HepG2 (cell line): ENCODE measurements around the gene TSNAXIP1. TPM values are rescaled to one million over a fixed set of nuclear protein-coding genes. Genes with fewer than 3 reads are reported as not detected.
A peak's percentile ranks its signal among the peaks of the same experiment; 100 is the strongest.

ENCODE experiments used
- BRD4 ChIP-seq: sonication (generic); formaldehyde crosslinking; IDR thresholded peaks from 2 replicates; pipeline ENCODE4 v1.4.0; 2020; ENCODE audit warnings: missing genetic modification reagents
- CAMTA2 ChIP-seq: sonication (generic); formaldehyde crosslinking; IDR thresholded peaks from 2 replicates; pipeline ENCODE4 v1.4.0; 2020; ENCODE audit warnings: mild to moderate bottlenecking, missing genetic modification reagents, borderline replicate concordance
- EEA1 ChIP-seq: sonication (generic); formaldehyde crosslinking; IDR thresholded peaks from 2 replicates; pipeline ENCODE4 v1.5.1; 2020; ENCODE audit warnings: mild to moderate bottlenecking, missing genetic modification reagents, borderline replicate concordance
- MED13 ChIP-seq: sonication (generic); formaldehyde crosslinking; IDR thresholded peaks from 2 replicates; pipeline ENCODE4 v1.5.0; 2020; ENCODE audit warnings: missing genetic modification reagents
- MIER3 ChIP-seq: IDR thresholded peaks from 2 replicates; pipeline ENCODE4 v1.6.1; 2016; ENCODE audit warnings: missing compliant biosample characterization, borderline replicate concordance
- NR2F6 ChIP-seq, 2 experiments: IDR thresholded peaks; 2 replicates each; pipeline ENCODE4 v1.6.1; 2016; ENCODE audit warnings: antibody characterized with exemption in 1 of 2, mild to moderate bottlenecking in 1 of 2
- PRMT3 ChIP-seq: sonication (generic); formaldehyde crosslinking; IDR thresholded peaks from 2 replicates; pipeline ENCODE4 v1.8.1; 2022; ENCODE audit warnings: low read depth, mild to moderate bottlenecking, moderate library complexity, missing genetic modification reagents, borderline replicate concordance
- SAP130 ChIP-seq: IDR thresholded peaks from 2 replicates; pipeline ENCODE4 v1.6.1; 2016; ENCODE audit warnings: low read depth
- XRCC5 ChIP-seq: fragments of 200-400 bp; formaldehyde crosslinking; optimal IDR thresholded peaks from 2 replicates; pipeline ENCODE3; 2017; ENCODE audit warnings: mild to moderate bottlenecking, low read length
- ZFP41 ChIP-seq: sonication (generic); formaldehyde crosslinking; IDR thresholded peaks from 2 replicates; pipeline ENCODE4 v1.4.0; 2020; ENCODE audit warnings: mild to moderate bottlenecking, missing genetic modification reagents, borderline replicate concordance
- ZFP62 ChIP-seq: sonication (generic); formaldehyde crosslinking; IDR thresholded peaks from 2 replicates; pipeline ENCODE4 v1.4.0; 2020; ENCODE audit warnings: missing genetic modification reagents
- ZIK1 ChIP-seq: sonication (generic); formaldehyde crosslinking; IDR thresholded peaks from 2 replicates; pipeline ENCODE4 v1.5.0; 2020; ENCODE audit warnings: mild to moderate bottlenecking, low read depth, missing genetic modification reagents, borderline replicate concordance
- ZNF383 ChIP-seq: sonication (generic); formaldehyde crosslinking; IDR thresholded peaks from 2 replicates; pipeline ENCODE4 v1.4.0; 2020; ENCODE audit warnings: missing genetic modification reagents, mild to moderate bottlenecking, borderline replicate concordance
- ZNF550 ChIP-seq: sonication (generic); formaldehyde crosslinking; IDR thresholded peaks from 2 replicates; pipeline ENCODE4 v1.4.0; 2020; ENCODE audit warnings: mild to moderate bottlenecking, missing genetic modification reagents, borderline replicate concordance
- ZNF557 ChIP-seq: sonication (generic); formaldehyde crosslinking; IDR thresholded peaks from 2 replicates; pipeline ENCODE4 v1.4.0; 2020; ENCODE audit warnings: missing genetic modification reagents
- ZNF75D ChIP-seq: sonication (generic); formaldehyde crosslinking; IDR thresholded peaks from 2 replicates; pipeline ENCODE4 v1.8.1; 2023; ENCODE audit warnings: missing genetic modification reagents, mild to moderate bottlenecking, borderline replicate concordance
- polyA plus RNA-seq, 8 experiments: library from polyadenylated mRNA; depleted of rRNA in 3 of 8; stranded (reverse) in 7 of 8; unstranded in 1 of 8; fragments of >200 nt; fragmentation: Illumina TruSeq in 4 of 8; extraction: Trizol in 4 of 8; gene quantifications; 2 replicates each; pipeline versions ENCODE4 v1.2.1 to v1.2.3, GENCODE V29; 2011 to 2016; ENCODE audit warnings: low read depth in 4 of 8, missing spikeins in 1 of 8, mixed read lengths in 1 of 8; ENCODE audit not compliant: insufficient read depth in 1 of 8
- total RNA-seq, 5 experiments: library from RNA; depleted of rRNA; stranded (reverse); fragments of >200 nt; fragmentation: Illumina TruSeq; extraction: Trizol; gene quantifications; 2 replicates each; pipeline ENCODE4 v1.2.3, GENCODE V29; 2016; ENCODE audit warnings: low read depth in 1 of 5
- TF ChIP-seq, protein P1 (sequence below): sonication (generic); formaldehyde crosslinking; IDR thresholded peaks from 2 replicates; pipeline ENCODE4 v1.4.0; 2020; ENCODE audit warnings: mild to moderate bottlenecking, low read depth, missing genetic modification reagents
- TF ChIP-seq, protein P2 (sequence below): sonication (generic); formaldehyde crosslinking; IDR thresholded peaks from 2 replicates; pipeline ENCODE4 v1.4.0; 2020; ENCODE audit warnings: missing genetic modification reagents
- TF ChIP-seq, protein P3 (sequence below): sonication (generic); formaldehyde crosslinking; IDR thresholded peaks from 2 replicates; pipeline ENCODE4 v1.4.0; 2020; ENCODE audit warnings: mild to moderate bottlenecking, missing genetic modification reagents

TSNAXIP1 gene
- total and polyA plus RNA-seq, 2 of the 13 experiments (the other 11 are each of a cell fraction or from before 2014, with no cell fraction given), result 0.37 to 0.86 TPM

DNA sequence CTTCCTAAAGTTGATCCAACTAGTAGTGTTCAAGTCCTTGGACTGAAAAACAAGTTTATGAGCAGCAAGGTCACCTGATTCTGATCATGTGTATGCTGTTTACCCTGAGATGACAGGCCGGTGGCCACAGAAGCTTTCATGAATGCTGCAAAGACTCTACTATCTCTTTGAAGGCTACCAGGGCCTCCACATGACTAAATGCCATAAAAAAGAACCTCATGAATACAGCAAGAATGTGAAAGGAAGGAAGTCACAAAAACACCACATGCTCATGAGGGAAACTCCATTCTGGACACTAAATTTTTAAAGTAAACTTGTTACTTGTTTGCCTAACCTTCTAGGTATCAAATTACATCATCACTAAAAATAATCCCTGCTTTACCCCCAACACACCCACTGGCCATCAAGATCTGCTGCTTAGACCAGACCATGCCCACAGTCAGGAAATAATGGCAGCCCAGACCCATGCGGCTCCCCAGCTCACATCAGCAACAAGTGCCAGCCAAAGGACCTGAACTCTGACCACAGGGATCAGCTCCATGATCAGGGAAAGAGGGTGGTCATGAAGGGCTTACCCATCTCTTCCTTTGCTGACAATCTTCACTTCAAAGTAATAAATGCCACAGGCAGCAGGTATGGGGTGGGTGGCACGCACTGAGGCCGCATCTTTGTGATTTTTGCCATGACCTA lies 1.7 kb upstream of the TSNAXIP1 start (continued):
- TF ChIP-seq MIER3 (CRISPR knock-in tag) (0 out of 2 replicates have a peak, but pooled peaks have one; percentile 15), ZFP41 (CRISPR knock-in tag) (no peak), ZNF75D (CRISPR knock-in tag) (no peak), CAMTA2 (no peak), NR2F6 (IDR thresholded peaks at IDR 0.05) (no peak), NR2F6 (CRISPR knock-in tag; IDR thresholded peaks at IDR 0.05) (peak; percentile 45; the same call in 1 of the 2 replicates), ZNF550 (CRISPR knock-in tag) (no peak), BRD4 (CRISPR knock-in tag) (no peak), XRCC5 (no peak), SAP130 (CRISPR knock-in tag) (peak; percentile 98), ZNF383 (CRISPR knock-in tag) (no peak), ZIK1 (no peak), ZFP62 (CRISPR knock-in tag) (no peak), PRMT3 (CRISPR knock-in tag) (no peak), MED13 (CRISPR knock-in tag) (no peak), EEA1 (CRISPR knock-in tag) (no peak), ZNF557 (CRISPR knock-in tag) (no peak)
- TF ChIP-seq, protein P1, sequence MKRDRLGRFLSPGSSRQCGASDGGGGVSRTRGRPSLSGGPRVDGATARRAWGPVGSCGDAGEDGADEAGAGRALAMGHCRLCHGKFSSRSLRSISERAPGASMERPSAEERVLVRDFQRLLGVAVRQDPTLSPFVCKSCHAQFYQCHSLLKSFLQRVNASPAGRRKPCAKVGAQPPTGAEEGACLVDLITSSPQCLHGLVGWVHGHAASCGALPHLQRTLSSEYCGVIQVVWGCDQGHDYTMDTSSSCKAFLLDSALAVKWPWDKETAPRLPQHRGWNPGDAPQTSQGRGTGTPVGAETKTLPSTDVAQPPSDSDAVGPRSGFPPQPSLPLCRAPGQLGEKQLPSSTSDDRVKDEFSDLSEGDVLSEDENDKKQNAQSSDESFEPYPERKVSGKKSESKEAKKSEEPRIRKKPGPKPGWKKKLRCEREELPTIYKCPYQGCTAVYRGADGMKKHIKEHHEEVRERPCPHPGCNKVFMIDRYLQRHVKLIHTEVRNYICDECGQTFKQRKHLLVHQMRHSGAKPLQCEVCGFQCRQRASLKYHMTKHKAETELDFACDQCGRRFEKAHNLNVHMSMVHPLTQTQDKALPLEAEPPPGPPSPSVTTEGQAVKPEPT, result no peak
- TF ChIP-seq, protein P2, sequence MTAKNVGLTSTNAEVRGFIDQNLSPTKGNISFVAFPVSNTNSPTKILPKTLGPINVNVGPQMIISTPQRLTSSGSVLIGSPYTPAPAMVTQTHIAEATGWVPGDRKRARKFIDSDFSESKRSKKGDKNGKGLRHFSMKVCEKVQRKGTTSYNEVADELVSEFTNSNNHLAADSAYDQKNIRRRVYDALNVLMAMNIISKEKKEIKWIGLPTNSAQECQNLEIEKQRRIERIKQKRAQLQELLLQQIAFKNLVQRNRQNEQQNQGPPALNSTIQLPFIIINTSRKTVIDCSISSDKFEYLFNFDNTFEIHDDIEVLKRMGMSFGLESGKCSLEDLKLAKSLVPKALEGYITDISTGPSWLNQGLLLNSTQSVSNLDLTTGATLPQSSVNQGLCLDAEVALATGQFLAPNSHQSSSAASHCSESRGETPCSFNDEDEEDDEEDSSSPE (CRISPR knock-in tag), result no peak
- TF ChIP-seq, protein P3, sequence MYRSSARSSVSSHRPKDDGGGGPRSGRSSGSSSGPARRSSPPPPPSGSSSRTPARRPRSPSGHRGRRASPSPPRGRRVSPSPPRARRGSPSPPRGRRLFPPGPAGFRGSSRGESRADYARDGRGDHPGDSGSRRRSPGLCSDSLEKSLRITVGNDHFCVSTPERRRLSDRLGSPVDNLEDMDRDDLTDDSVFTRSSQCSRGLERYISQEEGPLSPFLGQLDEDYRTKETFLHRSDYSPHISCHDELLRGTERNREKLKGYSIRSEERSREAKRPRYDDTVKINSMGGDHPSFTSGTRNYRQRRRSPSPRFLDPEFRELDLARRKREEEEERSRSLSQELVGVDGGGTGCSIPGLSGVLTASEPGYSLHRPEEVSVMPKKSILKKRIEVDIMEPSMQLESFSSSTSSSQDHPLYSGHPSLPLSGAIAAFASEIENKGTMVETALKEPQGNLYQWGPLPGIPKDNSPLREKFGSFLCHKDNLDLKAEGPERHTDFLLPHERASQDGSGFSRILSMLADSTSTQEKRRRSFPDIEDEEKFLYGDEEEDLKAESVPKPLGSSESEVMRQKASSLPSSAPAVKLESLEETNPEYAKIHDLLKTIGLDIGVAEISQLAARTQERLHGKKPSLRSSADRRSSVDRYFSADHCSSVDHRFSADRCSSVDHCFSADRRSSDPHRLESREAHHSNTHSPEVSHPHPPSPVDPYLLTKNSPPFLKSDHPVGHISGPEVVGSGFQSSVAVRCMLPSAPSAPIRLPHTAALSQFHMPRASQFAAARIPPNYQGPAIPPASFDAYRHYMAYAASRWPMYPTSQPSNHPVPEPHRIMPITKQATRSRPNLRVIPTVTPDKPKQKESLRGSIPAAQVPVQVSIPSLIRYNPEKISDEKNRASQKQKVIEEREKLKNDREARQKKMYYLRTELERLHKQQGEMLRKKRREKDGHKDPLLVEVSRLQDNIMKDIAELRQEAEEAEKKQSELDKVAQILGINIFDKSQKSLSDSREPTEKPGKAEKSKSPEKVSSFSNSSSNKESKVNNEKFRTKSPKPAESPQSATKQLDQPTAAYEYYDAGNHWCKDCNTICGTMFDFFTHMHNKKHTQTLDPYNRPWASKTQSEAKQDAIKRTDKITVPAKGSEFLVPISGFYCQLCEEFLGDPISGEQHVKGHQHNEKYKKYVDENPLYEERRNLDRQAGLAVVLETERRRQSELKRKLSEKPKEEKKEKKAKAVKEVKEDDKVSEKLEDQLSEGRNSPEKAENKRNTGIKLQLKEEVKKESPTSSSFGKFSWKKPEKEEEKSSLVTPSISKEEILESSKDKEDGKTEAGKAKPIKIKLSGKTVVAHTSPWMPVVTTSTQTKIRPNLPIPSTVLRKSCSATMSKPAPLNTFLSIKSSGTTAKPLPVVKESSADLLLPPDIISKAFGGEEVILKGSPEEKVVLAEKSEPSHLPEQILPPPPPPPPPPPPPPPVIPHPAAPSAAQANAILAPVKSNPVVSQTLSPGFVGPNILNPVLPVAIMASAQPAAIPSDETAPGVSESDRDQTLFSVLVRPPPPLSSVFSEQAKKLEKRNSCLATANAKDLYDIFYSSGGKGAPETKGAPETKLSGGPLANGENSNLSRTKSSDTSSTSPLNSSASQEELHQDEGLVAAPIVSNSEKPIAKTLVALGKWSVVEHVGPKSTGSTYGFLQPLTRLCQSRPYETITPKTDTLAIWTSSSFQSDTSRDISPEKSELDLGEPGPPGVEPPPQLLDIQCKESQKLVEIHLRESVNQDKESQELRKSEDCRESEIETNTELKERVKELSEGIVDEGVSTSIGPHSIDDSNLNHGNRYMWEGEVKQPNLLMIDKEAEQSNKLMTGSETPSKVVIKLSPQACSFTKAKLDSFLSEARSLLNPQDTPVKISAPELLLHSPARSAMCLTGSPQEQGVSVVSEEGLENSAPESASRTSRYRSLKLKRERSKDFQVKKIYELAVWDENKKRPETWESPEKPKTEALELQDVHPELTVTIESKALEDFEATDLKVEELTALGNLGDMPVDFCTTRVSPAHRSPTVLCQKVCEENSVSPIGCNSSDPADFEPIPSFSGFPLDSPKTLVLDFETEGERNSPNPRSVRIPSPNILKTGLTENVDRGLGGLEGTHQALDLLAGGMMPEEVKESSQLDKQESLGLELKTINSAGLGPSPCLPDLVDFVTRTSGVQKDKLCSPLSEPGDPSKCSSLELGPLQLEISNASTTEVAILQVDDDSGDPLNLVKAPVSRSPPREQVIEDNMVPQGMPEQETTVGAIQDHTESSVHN, result no peak
